Activated CD4-positive, alpha-beta T cell treated with anti-CD3 and anti-CD28 coated beads, Interleukin-10, Interleukin-2, amounts not matched to agents 100 ng/mL and 50 ng/mL, durations not matched to agents 16 hours and 8 hours (primary cell): ENCODE data around the gene NHLRC1.
"Not testable (repeated sequence)": the region's sequence is repeated elsewhere in the genome, so short reads cannot be mapped to it uniquely, and the experiment has no call there.

Experiments used
- DNase-seq: peaks from one replicate; pipeline ENCODE4 v3.0.0-alpha.2; 2020

The NHLRC1 gene

DNA sequence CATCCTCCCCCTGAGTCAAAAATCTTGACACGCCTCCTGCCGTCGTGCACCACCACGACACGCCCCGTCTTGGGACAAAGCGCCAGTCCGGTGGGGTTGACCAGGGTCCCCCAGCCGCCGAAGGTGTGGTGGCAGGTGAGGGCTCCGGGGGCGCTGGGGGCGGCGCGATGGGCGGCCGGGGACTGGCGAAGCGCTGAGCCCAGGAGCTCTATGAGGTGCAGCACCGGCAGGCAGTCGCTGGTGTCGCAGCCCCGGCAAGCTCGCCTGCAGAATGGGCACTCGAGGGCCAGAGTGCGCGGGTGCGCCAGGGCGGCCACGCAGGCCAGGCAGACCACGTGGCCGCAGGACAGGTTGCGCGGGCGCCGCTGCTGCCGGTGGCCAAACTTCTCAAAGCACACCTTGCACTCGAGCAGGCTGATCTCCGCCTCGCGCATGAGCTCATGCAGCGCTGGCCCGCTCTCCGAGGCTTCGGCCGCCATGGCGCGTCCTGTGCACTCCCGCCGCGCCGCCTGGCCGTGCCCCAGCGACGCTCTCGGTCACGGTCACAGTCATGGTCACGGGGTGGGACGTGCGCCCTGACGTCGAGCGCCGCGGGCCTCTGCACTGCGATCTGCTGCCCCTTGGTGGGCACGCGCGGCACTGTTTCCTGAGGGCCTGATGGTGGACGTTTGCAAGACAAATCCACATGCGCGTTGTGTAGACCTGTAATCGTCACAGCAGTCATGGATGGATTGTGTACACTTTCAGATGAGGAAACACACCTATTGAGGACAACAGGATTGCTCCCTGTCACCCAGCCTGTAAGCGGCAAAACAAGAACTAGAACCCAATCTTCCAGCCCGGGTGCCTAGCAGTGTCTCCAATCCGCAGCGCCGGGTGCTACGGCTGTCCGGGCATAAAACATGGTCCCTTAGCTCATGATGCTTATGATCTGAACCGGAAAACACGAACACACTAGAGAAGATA lies at the start of gene NHLRC1:
Gene NHLRC1, minus strand, starts transcription at position 550 of the 966 bp plus-strand sequence. Its CDS starts 71 bp downstream, at position 479.
- peak; percentile 82 for DNase-seq

DNA sequence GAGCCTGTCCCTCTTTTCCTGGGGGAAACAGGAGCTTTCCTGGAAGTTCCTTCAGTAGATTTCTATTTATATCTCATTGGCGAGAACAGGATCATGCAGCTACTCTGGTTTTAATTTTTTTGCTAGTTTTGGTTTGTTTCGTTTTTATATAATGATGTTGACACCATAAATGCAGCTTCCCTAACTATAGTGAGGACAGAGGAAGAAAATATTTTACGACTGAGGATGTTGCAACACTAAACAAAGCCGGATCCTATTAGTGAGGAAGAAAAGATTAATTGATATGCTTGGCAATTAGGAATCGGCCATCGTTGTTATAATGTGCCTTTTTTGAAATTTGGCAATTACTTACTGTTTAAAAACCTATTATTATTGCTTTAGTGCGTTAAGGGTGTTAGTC lies 49.4 kb upstream of the NHLRC1 start:
- no peak for DNase-seq

DNA sequence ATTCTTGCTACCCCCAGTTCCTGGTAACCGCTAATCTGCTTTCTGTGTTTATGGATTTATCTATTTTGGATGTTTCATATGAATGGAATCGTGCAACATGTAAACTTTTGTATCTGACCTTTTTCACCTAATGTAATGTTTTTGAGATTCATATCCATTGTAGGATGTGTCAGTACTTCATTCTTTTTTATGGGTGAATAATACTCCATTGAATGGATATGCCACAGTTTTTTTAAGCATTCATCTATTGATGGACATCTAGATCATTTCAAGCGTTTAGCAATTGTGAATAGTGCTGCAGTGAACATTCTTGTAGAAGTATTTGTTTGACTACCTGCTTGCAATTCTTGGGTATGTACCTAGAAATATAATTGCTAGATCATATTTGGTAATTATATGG lies 45.8 kb upstream of the NHLRC1 start:
- no peak for DNase-seq

DNA sequence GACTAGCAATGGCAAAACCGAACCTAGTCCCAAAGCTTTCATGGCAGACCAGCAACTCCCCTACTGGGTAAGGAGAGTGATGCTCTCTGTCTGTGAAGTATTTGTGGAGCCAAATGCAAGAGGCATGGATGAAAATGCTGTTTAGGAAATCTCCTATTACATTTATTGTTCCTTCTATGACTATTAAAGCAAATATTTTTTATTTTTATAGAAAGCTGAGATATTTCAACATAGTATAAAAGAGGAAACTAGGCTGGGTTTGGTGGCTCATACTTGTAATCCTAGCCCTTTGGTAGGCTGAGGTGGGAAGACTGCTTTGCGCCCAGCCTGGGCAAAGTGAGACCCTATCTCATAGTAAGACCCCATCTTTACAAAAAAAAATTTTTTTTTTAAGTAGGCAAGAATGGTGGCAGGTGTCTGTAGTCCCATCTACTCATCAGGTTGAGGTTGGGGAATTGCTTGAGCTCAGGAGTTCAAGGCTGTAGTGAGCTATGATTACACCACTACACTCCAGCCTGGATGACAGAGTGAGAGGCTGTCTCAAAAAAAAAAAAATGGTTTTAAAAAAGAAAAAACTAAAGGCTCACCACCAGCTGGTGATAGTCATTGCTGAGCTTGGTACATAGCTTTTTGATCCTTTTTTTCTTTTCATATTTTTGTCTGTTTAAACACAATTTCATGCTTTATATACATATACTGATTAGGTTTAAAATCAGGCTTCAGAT lies 44.0 kb upstream of the NHLRC1 start:
- DNase-seq: no peak

DNA sequence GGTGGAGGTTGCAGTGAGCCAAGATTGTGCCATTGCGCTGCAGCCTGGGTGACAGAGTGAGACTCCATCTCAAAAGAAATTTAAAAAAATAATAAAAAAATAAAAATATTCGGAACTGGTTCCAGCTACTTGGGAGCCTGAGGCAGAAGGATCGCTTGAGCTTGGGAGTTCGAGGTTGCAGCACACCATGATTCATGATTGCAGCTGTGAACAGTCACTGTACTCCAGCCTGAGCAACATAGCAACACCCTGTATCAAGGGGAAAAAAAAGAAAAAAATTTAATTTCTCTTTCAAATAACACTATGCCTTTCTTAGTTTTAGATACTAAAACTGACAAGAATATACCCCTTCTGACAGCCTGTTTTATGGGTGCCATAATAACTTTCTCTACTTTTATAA lies 43.3 kb upstream of the NHLRC1 start:
- no peak for DNase-seq

DNA sequence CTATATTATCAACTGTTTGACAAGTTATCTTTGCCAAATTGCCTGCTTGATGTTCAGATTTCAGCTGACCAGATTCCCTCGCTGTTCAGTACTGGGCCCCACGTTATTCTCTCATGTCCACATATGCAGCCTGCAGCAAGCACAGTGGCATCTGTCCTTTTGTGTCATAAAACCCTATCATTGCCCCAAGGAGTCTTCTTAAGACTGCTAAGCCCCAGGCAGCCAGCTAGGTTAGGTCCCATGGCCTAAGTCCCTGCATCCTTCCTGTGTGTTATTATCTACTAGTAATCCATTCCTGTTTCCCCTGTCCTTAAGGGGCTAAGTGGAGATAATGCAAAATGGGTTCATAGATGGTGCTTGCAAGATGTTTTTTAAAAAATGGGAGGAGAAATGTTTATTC lies 39.9 kb upstream of the NHLRC1 start:
- no peak for DNase-seq

DNA sequence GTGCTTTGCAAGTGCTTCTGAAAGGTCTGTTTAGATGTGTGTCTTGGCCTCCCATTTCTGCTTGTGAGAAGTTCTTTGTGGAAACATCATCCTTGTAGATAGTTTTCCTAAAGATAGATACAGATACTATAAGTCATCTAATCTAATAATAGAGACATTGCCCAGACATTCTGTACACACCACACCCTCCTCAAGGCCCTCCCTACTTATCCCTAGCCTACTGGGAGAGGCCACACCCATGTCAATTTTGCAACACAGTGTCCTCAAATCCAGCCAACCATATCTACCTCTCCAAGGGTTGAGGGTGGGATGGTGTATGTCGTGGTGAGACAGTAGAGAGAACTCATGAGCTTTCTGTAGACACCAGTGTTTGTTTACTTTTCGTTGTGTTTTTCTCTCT lies 39.0 kb upstream of the NHLRC1 start:
- no peak for DNase-seq

DNA sequence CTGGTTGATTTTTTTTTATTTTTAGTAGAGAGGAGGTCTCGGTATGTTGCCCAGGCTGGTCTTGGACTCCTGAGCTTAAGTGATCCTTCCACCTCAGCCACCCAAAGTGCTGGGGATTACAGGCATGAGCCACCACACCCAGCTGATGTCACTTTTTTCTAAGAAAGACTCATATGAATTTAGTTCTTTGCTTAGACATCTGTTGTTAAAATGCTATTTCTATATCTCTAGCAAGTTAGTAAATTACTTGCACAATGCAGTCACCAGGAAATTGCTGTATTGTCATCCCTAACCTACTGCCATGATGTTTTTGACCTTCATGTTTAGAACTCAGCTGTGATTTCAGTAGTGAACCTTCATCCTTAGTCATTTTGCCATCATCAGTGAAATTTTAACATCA lies 38.4 kb upstream of the NHLRC1 start:
- peak; percentile 35 for DNase-seq

DNA sequence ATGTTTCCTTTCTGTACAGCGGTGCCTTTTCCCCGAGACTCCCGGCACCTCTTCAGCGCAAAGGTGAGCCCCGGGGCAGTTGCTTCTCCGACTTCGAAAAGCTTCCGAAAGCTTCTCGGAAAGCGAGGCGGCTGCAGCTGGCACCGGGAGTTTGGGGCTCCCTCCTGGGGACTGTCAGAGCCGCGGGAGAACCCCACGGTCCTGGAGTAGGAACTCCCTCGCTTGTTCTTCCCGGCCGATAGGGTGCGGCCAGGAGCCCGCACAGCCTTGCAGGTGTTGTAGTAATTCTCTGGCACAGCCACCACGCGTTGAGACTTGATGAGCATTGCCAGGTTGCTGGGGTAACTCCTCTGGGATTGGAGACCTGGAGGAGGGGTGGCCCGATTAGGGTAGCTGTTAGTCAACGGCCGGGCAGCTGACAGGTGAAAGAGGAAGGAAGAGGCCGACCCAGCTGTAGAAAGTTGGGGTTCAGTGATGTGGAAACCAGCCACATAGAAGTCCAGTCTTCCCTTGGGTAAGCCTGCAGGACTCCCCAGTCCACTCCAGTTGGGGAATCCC lies 33.5 kb upstream of the NHLRC1 start:
- peak; percentile 61 for DNase-seq

DNA sequence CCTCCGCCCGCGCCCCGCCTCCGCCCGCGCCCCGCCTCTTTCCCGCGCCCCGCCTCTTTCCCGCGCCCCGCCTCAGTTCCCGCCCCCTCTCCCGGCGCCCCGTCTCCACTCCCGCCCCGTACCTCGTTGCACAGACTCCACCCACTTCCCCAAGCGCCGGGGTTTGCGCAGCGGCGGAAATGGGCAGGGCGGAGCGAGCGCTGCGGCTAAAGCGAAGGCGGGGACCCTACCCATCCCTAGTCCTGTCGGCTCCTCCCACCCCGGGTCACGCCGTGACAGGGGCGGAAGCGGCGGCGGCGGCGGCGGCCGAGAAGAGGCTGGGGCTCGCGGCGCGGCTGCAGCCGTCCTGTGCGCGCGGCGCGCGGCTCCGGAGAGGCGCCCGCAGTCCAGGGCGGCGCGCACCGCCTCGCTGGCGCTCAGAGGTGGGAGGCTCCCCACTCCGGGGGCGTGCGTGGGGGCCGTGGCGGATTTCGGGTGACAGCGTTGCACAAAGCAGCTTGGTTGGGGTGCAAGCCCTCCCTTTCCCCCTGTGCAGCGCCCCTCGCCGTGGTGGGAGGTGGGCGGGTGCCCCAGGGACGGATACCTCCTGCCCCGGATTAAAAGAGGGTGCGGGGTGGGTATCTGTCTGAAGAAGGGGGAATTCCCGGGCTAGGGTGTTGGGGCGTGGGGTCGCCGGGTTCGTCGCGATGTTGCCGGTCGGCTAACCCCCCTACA lies 32.8 kb upstream of the NHLRC1 start, which contains the start of gene KDM1B:
Gene KDM1B, plus strand, starts transcription at position 273 of the 714 bp plus-strand sequence. CDS start 4,474 bp downstream, outside the sequence.
- peak; percentile 99 for DNase-seq

DNA sequence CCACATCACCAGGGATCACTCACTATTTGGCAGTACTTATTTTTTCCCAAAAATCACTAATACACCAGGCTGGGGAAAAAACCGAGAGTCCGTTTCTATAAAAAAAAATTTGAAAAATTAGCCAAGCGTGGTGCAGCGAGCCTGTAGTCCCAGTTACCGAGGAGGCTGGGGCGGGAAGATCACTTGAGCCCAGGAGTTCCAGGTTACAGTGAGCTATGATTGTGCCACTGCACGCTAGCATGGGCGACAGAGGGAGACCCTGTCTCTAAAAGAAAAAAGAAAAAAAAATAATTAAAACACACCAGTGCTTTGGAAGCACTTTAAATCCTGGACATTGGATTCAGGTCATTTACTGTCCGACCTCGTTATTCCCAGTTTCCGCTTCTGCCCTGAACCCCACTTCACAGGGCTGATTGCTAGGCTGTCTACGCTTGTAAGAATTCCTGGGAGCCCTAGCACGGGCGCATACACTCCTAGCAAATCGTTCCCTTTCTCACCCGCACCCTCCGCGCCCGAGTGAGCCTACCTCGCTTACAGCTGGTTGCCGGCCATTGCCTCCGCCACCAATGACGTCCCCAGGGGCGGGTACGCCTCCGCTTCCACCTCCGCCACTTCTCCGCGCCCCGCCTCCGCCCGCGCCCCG lies 32.2 kb upstream of the NHLRC1 start, which contains the start of gene TPMT:
Gene TPMT, minus strand, starts transcription at position 571 of the 643 bp plus-strand sequence. CDS start 5,950 bp downstream, outside the sequence.
- DNase-seq: no peak

DNA sequence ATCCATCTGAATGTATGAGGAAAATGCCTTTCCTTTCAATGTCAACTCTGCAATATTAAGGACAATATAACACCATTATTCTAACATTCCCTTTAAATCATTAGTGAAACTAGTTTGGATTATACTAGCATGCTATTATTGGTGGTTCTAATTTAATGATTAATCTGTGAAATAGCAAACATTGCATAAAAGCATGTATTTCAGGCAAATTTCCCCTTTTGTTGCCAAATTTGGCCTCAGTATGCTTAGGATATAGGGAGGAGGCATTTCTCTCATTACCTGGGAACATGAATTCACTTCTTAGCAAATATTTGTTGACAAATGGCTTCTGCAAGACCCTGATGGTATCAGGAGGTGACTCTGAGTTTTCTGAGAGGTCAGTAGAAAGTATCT lies 30.8 kb upstream of the NHLRC1 start:
- no peak for DNase-seq

DNA sequence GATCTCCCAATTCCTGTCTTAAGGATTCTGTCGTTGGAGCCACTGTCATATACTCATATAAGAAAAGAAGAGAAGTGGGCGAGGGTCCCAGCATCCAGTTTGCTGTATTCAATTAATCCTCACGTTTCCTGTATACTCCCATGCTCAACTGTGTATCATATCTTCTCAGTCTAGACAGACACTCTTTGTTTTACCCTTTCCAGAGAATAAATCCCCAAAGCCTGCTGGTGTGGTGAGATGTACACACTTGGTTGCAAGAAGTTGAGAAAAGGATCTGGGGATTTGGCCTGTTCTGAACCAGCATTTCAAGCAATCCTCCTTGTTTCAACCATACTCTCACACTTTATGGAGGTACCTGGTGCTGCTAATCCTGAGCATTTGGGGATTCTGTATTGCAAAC lies 29.3 kb upstream of the NHLRC1 start:
- no peak for DNase-seq

DNA sequence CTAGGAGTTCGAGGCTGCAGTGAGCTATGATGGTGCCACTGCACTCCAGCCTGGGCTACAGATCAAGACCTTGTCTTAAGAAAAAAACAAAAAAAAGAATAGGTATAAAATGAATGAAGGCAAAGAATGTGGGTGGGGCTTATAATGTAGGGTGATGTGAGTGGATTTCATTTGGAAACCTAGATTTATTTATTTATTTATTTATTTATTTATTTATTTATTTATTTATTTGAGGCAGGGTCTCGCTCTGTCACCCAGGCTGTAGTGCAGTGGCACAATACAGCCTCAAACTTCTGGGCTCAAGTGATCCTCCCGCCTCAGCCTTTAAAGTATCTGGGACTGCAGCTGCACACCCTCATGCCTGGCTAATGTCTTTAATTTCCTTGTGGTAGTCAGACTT lies 28.9 kb upstream of the NHLRC1 start:
- not testable (repeated sequence) for DNase-seq

DNA sequence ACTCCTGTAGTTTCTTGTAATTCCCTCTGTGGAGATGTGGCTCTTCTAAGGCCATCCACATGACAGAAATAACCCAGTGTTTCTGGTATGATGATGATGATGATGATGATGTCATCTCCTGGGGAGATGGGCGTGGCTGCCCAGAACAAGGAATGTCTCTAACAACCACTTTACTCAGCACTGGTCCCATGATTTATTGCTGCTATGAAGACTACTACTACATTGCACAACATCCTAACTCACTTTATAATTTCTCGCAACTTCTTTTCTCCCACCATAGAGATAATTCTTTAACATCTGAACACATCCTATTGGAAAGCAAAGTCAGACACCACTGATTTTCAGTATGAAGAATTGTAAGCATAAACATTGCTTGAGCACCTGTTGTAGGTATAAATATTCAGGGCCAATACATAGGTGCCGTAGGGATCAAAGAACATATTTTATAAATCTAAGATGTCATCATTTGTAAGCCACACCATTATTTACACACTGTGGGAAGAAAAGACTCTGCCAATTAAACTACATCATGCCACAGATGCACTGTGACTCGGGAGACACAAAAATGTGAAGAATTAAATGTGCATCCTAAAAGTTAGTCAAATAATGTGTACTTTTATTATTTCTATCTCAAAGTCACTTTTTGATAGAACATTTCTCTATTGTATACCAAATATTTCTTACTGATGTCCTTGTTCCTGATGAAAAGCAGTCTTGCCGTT lies 26.0 kb upstream of the NHLRC1 start:
- peak; percentile 10 for DNase-seq

DNA sequence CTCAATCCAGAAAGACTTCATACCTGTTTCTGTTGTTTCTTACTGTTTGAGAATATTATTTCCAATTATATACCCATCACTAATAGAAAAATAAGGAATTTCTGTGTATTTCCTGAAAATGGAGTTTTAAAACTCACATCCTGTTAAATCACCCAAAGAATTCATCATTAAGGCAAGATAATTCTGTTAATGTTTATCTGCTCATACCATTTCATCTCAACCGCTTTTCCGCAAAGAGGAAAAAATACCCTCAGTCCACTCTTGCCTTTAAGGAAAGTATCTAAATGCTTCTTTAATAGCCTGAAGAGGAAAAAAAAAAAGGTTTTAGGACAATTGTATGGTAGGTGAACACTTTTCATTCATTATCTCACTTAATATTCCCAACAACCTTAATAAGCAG lies 25.1 kb upstream of the NHLRC1 start:
- DNase-seq: no peak

DNA sequence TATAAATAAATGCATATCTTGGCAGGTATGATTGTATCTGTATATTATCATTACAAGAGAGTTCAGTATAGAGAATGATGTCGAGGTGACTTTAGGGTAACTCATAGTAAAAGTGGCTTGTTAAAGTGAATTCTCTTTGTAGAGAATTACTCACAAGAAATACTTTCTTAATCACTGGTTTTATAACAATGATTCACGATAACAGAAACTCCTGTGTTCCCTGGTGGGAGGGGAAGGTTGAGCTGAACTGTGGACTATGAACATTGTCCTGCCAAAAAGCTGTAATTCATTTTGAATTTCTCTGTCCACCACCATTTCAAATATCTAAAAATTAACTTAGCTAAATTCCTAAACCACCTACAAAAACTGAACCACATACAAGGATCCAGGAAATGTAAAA lies 24.7 kb upstream of the NHLRC1 start:
- DNase-seq: no peak

DNA sequence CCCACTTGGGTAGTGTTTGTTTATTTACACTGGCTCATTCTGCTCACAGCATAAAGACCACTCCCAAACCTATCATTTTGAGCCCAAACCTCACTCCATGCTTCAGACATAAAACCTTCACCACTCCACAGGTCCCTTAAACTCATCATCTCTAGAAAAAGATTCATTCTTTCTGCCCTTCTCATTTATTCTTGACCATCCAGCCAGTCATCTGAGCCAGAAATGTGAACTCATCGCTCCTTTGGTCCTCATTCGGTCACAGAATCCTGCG lies 20.0 kb upstream of the NHLRC1 start:
- no peak for DNase-seq

DNA sequence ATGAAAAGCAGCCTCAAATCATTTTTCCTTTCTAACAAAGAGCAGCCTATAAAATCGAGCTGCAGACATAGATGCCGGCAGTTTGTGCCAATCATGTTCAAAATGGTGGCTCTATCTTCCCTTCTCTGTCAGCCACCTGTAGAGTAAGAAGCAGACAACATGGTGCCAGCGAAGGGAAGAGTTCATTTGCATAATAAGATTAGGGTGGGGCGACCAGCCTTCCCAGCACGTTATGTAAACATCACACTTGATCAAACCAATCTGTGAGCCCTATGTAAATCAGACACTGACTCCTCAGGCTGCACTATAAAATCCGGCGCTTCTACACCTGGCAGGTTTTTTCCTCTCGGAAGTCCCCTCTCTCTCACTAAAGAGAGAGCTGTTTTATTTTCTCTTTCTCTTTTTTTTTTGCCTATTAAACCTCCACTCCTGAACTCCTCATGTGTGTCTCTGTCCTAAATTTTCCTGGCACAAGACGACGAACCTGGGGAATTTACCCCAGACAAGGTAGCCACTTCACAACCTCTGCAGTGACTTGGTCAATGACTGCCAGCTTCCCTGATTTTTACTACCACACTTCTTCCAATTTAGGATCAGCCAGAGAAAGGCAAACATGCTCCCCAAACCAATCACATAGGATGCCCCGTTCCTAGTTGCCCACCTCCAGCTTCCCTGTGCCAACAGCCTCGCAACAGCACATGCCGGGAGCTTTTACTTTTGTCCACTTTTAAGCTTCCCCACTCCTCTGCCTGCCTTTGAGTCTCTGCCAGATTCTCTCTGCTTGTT lies 19.5 kb upstream of the NHLRC1 start:
- DNase-seq: no peak

DNA sequence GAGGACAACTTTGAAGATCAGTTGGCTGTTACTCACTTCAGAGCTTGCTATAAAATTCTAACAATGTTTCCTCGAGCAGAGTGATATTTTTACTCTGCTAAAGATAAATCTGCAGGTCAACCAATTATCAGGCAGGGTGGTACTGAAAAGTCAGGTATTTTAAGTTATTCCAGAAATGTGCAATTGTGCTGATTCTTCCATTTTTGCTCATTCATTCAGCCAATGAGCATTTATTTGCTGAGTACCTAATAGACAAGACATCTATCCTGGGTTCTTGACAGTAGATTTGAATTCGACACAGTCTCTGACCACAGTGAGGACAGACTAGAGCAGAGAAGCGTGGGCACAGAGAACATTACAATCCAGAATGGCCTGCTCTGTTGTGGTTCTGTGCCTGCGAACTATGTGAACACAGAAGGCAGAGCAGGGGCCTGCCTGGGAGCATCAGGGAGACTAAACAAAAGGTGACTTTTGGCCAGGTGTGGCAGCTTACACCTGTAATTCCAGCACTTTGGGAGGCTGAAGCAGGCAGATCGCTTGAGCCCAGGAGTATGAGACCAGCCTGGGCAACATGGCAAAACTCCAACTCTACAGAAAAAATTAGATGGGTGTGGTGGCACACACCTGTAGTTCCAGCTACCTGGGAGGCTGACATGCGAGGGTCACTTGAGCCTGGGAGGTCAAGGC lies 17.6 kb upstream of the NHLRC1 start:
- DNase-seq: no peak
